Measurements from ENCODE around the gene APMAP.

- TF ChIP-seq CTCF (conservative IDR thresholded peaks at IDR 0.05; ENCODE audit: low read length) (no peak), EZH2phosphoT487 (IDR thresholded peaks at IDR 0.05; ENCODE audit: borderline replicate concordance, low read depth, low read length) (no peak)
Observed at GRCh38 chr20:24977797-24978196, 14.8 kb downstream of the APMAP start.
